Measurements from ENCODE around the gene GDPGP1.
"Not testable (repeated sequence)": the region's sequence is repeated elsewhere in the genome, so short reads cannot be mapped to it uniquely, and the experiment has no call there.

GDPGP1 gene

GRCh38 chr15:90227336-90227735, 6.7 kb upstream of the GDPGP1 start:
- DNase-seq = no peak

GRCh38 chr15:90227816-90228772, 5.9 kb upstream of the GDPGP1 start:
- no peak for DNase-seq

GRCh38 chr15:90228960-90229359, 5.0 kb upstream of the GDPGP1 start:
- no peak for DNase-seq

GRCh38 chr15:90230071-90230494, 3.9 kb upstream of the GDPGP1 start:
- no peak for DNase-seq

GRCh38 chr15:90230610-90231009, 3.4 kb upstream of the GDPGP1 start:
- no peak for DNase-seq

- no peak for DNase-seq
These were observed 2.7 kb upstream of the GDPGP1 start for GRCh38 chr15:90231028-90232017.

GRCh38 chr15:90232196-90232595, 1.8 kb upstream of the GDPGP1 start:
- DNase-seq = no peak

- no peak for DNase-seq
These were observed 1.0 kb upstream of the GDPGP1 start for GRCh38 chr15:90232941-90233386.

GRCh38 chr15:90233387-90234095, 468 bp upstream of the GDPGP1 start, which contains the start of gene CIB1:
Gene CIB1, minus strand, starts transcription at chr15:90233941. Its CDS starts 56 bp downstream, at chr15:90233885.
- peak; percentile 97 for DNase-seq

- DNase-seq = no peak
These were observed 5.4 kb downstream of the GDPGP1 start for GRCh38 chr15:90239371-90239770.

- DNase-seq = no peak
These were observed 6.8 kb downstream of the GDPGP1 start for GRCh38 chr15:90240856-90241255.

GRCh38 chr15:90241343-90242192, 7.6 kb downstream of the GDPGP1 start:
- no peak for DNase-seq

GRCh38 chr15:90243943-90244639, 10.1 kb downstream of the GDPGP1 start:
- DNase-seq = no peak

GRCh38 chr15:90248789-90249202, 14.8 kb downstream of the GDPGP1 start:
- DNase-seq = no peak

GRCh38 chr15:90249203-90249863, 15.3 kb downstream of the GDPGP1 start, which contains the start of gene TTLL13:
Gene TTLL13, plus strand, starts transcription at chr15:90249556. Its CDS starts 1,075 bp downstream, at chr15:90250631.
- peak; percentile 86 for DNase-seq

- no peak for DNase-seq
These were observed 23.8 kb downstream of the GDPGP1 start for GRCh38 chr15:90257776-90258175.

- DNase-seq = no peak
These were observed 25.5 kb downstream of the GDPGP1 start for GRCh38 chr15:90259524-90259923.

GRCh38 chr15:90260731-90261130, 26.7 kb downstream of the GDPGP1 start:
- DNase-seq = not testable (repeated sequence)

GRCh38 chr15:90261811-90262210, 27.8 kb downstream of the GDPGP1 start:
- peak; percentile 42 for DNase-seq

GRCh38 chr15:90262426-90262825, 28.4 kb downstream of the GDPGP1 start:
- DNase-seq = no peak
